Transverse colon (tissue), 4 donors: Measurements from ENCODE around the gene C21orf58. TPM values are rescaled to one million over a fixed set of nuclear protein-coding genes. Genes with fewer than 3 reads are reported as not detected.

Experiments used
- DNase-seq: peaks from one replicate; pipeline ENCODE4 v3.0.0-alpha.2; 2019
- H3K27ac ChIP-seq, 4 donors: fragments of 200-600 bp; sonication (generic); 2 replicates each; pipeline ENCODE4 v1.5.1; 2016 to 2018; ENCODE audit warnings: inconsistent platforms in 4 of 4
- H3K27me3 ChIP-seq: fragments of 200-600 bp; sonication (generic); 2 replicates; pipeline ENCODE4 v1.5.1; 2017; ENCODE audit warnings: inconsistent platforms
- H3K36me3 ChIP-seq, 4 donors: fragments of 200-600 bp; sonication (generic); 2 replicates each; pipeline ENCODE4 v1.5.1; 2017 to 2019; ENCODE audit warnings: inconsistent platforms in 4 of 4
- H3K4me1 ChIP-seq, 4 donors: fragments of 200-600 bp; sonication (generic); 2 replicates each; pipeline ENCODE4 v1.5.1; 2017 to 2020; ENCODE audit warnings: inconsistent platforms in 4 of 4
- H3K4me3 ChIP-seq, 4 donors: fragments of 200-600 bp; sonication (generic); 1 replicate in 1 of 4; 2 replicates in 3 of 4; pipeline versions ENCODE4 v1.5.1 to v1.6.1; 2017 to 2019; ENCODE audit warnings: inconsistent platforms in 4 of 4
- H3K9me3 ChIP-seq, 2 donors: fragments of 200-600 bp; sonication (generic); 2 replicates each; pipeline ENCODE4 v1.5.1; 2017 to 2019; ENCODE audit warnings: inconsistent platforms in 2 of 2
- CTCF ChIP-seq, 5 experiments: fragments of 200-600 bp in 3 of 5; fragments of 450-650 bp in 2 of 5; sonication (generic) in 3 of 5; IDR thresholded peaks; 1 replicate in 2 of 5; 2 replicates in 3 of 5; pipeline ENCODE4 v1.5.1; 2016 to 2017; ENCODE audit warnings: antibody characterized with exemption in 5 of 5, inconsistent platforms in 3 of 5, mild to moderate bottlenecking in 2 of 5, moderate library complexity in 1 of 5
- EP300 ChIP-seq: sonication (generic); formaldehyde crosslinking; IDR thresholded peaks from one replicate; pipeline ENCODE4 v1.6.1; 2017; ENCODE audit warnings: antibody characterized with exemption, low read depth
- POLR2A ChIP-seq: fragments of 450-650 bp; IDR thresholded peaks from one replicate; pipeline ENCODE4 v1.6.1; 2016; ENCODE audit warnings: antibody characterized with exemption, mild to moderate bottlenecking, moderate library complexity
- POLR2AphosphoS5 ChIP-seq, 3 donors: sonication (generic); formaldehyde crosslinking; IDR thresholded peaks; one replicate each; pipeline ENCODE4 v1.6.1; 2016; ENCODE audit warnings: antibody characterized with exemption in 3 of 3
- WGBS, 2 donors: methylation state at CpG; one replicate each; pipeline ENCODE4 v1.1.5; 2018; ENCODE audit warnings: low coverage in 1 of 2; 5-methylcytosine and 5-hydroxymethylcytosine counted together
- in situ Hi-C, 4 donors: fragments of 200-750 bp; cut with MboI; loops; one replicate each; pipeline versions ENCODE4 v1.15.0 to v1.15.1; 2017; ENCODE audit warnings: low sequenced_read_pairs in 3 of 4, low pct_ligation_motif_present in 1 of 4, low pct_unique_long_range_greater_than_20kb in 1 of 4
- intact Hi-C: fragments of 100-400 bp; cut with DNase I; formaldehyde crosslinking; loops from one replicate; pipeline ENCODE4 v1.15.1; 2023; ENCODE audit warnings: low total_unique reads
- total RNA-seq, 4 donors: library from RNA; depleted of rRNA; stranded (reverse); fragments of >200 nt; gene quantifications; one replicate each; pipeline ENCODE4 v1.1.0, GENCODE V29; 2016

Gene C21orf58
- total RNA-seq, 4 donors from 2014 or later = 2.5 to 79.8 (median 7.6) TPM

DNA sequence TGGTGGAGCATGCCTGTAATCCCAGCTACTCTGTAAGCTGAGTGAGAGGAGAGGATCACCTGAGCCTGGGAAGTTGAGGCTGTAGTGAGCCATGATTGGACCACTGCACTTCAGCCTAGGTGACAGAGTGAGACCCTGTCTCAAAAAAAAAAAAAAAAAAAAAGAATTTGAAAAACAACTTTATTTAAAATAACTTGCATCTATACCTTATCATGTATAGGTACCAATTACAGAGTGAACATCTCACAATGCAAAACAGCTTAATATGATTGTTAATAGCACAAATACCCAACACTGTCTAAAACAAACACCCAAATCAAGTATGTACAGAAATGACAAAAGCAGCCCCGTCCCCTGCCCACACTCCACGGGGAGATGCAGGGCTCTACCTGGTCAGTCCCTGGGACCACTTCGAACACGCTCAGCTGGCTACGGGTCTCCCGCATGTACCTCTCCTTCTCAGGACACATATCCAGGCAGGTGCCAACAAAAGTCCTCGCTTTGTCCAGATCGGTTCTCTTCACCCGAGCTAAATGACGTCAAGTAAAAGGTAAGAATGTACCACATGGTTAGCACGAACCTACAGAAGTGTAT is 48.8 kb downstream of the C21orf58 start:
- Histone ChIP-seq H3K27me3 (no peaks in the 10 kb centered on the region), H3K36me3 (peaks cover 0 to 93% (median 43%) of the 10 kb centered on the region in 4 donors), H3K9me3 (no peaks in the 10 kb centered on the region), H3K4me1 (no peaks in the 10 kb centered on the region), H3K4me3 (no peak overlapping the region), H3K27ac (no peak overlapping the region)
- TF ChIP-seq EP300 (no peak), POLR2AphosphoS5 (IDR thresholded peaks at IDR 0.05) (no peak), CTCF (IDR thresholded peaks at IDR 0.05) (no peak), POLR2A (no peak)
- DNase-seq = no peak
- in situ Hi-C loops = no loop called here
- WGBS, 2 donors = 88 to 93% methylated on average over 5 to 11 of the region's 11 CpGs
- intact Hi-C loops = no loop called here

DNA sequence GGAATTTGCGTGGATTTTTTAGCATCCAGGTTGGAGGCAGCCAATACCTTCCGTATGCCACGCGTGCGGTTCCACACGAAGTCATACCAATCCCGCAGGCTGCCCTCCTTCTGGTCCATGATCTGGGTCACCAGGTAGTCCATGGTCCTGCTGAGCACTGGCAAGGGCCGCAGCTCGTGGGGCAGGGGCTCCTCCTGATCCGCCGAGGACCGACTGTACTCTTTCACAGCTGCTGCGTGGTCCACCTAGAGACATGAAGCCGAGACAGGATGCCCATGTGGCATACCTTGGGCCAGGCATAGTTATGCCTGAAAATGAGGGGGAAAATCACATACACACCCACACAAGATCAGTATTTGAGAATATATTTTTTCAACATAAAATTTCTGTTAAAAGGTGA is 50.3 kb downstream of the C21orf58 start:
- Histone ChIP-seq H3K27ac (no peak overlapping the region), H3K4me3 (no peak overlapping the region), H3K4me1 (no peaks in the 10 kb centered on the region), H3K36me3 (peaks cover 0 to 88% (median 42%) of the 10 kb centered on the region in 4 donors), H3K9me3 (no peaks in the 10 kb centered on the region), H3K27me3 (no peaks in the 10 kb centered on the region)
- in situ Hi-C loops = no loop called here
- WGBS, 2 donors = 80 to 94% methylated on average over 1 to 14 of the region's 14 CpGs
- TF ChIP-seq EP300 (no peak), CTCF (IDR thresholded peaks at IDR 0.05) (no peak), POLR2AphosphoS5 (IDR thresholded peaks at IDR 0.05) (no peak), POLR2A (no peak)
- intact Hi-C loops = no loop called here
- DNase-seq = no peak

- no peak overlapping the region for H3K27ac ChIP-seq
- no peaks in the 10 kb centered on the region for H3K4me1 ChIP-seq
- DNase-seq = no peak
- H3K4me3 ChIP-seq = no peak overlapping the region
- WGBS, 2 donors = 99% methylated on average over 10 of the region's 10 CpGs; no CpG with 5 or more reads in 1 of the 2 donors
- TF ChIP-seq EP300 = no peak
- TF ChIP-seq POLR2AphosphoS5 (IDR thresholded peaks at IDR 0.05) = no peak
- no peak for TF ChIP-seq CTCF (IDR thresholded peaks at IDR 0.05)
- TF ChIP-seq POLR2A = no peak
- no peaks in the 10 kb centered on the region for H3K9me3 ChIP-seq
- intact Hi-C loops (no loop called here), in situ Hi-C loops (no loop called here)
- no peaks in the 10 kb centered on the region for H3K27me3 ChIP-seq
- peaks cover 0 to 83% (median 40%) of the 10 kb centered on the region in 4 donors for H3K36me3 ChIP-seq
Measured at GRCh38 chr21:46269466-46269865, 54.2 kb downstream of the C21orf58 start.

GRCh38 chr21:46268371-46268770 is 55.3 kb downstream of the C21orf58 start:
- no peak overlapping the region for H3K27ac ChIP-seq
- intact Hi-C loops (no loop called here), in situ Hi-C loops (no loop called here)
- H3K9me3 ChIP-seq = no peaks in the 10 kb centered on the region
- H3K27me3 ChIP-seq = no peaks in the 10 kb centered on the region
- no peak for DNase-seq
- TF ChIP-seq CTCF (IDR thresholded peaks at IDR 0.05) (no peak), POLR2AphosphoS5 (IDR thresholded peaks at IDR 0.05) (no peak), POLR2A (no peak), EP300 (no peak)
- no peaks in the 10 kb centered on the region for H3K4me1 ChIP-seq
- 90 to 92% methylated on average over 2 to 13 of the region's 13 CpGs for WGBS, 2 donors
- H3K36me3 ChIP-seq = peaks cover 0 to 75% (median 36%) of the 10 kb centered on the region in 4 donors
- H3K4me3 ChIP-seq = no peak overlapping the region
